HepG2 (cell line): ENCODE results near the gene GARIN5A. TPM values are rescaled to one million over a fixed set of nuclear protein-coding genes. Genes with fewer than 3 reads are reported as not detected.

Experiments used
- ATAC-seq: fragments of 200-7000 bp; cut with Tn5 transposase; 3 replicates; pipeline ENCODE4 v1.9.1; 2020; ENCODE audit warnings: mild to moderate bottlenecking, moderate library complexity
- BruUV-seq: library from RNA; stranded (reverse); fragments of 400-500 nt; replicated peaks from 2 replicates; lab custom pipeline; 2021; lab: Mats Ljungman, UMichigan
- CTCF ChIA-PET: fragments of 300-600 bp; formaldehyde crosslinking; extraction: SDS; loops from one replicate; lab custom pipeline; 2021; ENCODE audit warnings: low total read pairs, inconsistent platforms, low intra/inter-chr PET ratio; lab: Yijun Ruan, JAX
- POLR2A ChIA-PET: fragments of 350-600 bp; sonication (Branson Sonifier 250); formaldehyde crosslinking; loops from one replicate; lab custom pipeline; 2020; ENCODE audit warnings: antibody characterized with exemption, inconsistent platforms; lab: Yijun Ruan, JAX
- DNase-seq: peaks from one replicate; pipeline ENCODE4 v3.0.0-alpha.2; 2015; ENCODE audit warnings: low spot score
- FAIRE-seq: peaks from 3 replicates; lab custom pipeline; 2011; peaks lifted over from hg19 to GRCh38; lab: Jason Lieb, UNC
- H2AFZ ChIP-seq: one replicate; pipeline ENCODE4 v1.6.1; 2011; ENCODE audit warnings: low read length, inconsistent platforms
- H3K27ac ChIP-seq: fragments of 300-600 bp; 3 replicates; pipeline ENCODE4 v1.8.0; 2011; ENCODE audit warnings: mixed run types, mild to moderate bottlenecking, mixed read lengths, low read length, inconsistent platforms; ENCODE audit not compliant: insufficient read depth; ENCODE audit errors: extremely low read length
- H3K27me3 ChIP-seq, 2 experiments: fragments of 200-600 bp in 1 of 2; 2 replicates in 1 of 2; 3 replicates in 1 of 2; pipeline versions ENCODE4 v1.6.0 to v1.8.0; 2011; ENCODE audit warnings: low read length in 2 of 2, mild to moderate bottlenecking in 2 of 2, moderate library complexity in 2 of 2, inconsistent platforms in 1 of 2; ENCODE audit not compliant: insufficient read depth in 2 of 2, control insufficient read depth in 1 of 2
- H3K36me3 ChIP-seq, 2 experiments: fragments of 200-600 bp in 1 of 2; replicated peaks in 1 of 2; 2 replicates in 1 of 2; 3 replicates in 1 of 2; pipeline versions ENCODE4 v1.5.1 to v1.8.0; 2011; ENCODE audit warnings: low read length in 2 of 2, inconsistent platforms in 1 of 2; ENCODE audit not compliant: insufficient read depth in 2 of 2, control insufficient read depth in 1 of 2
- H3K4me1 ChIP-seq: 2 replicates; pipeline ENCODE4 v1.5.1; 2012; ENCODE audit warnings: low read length, inconsistent platforms; ENCODE audit not compliant: insufficient read depth
- H3K4me2 ChIP-seq: 2 replicates; pipeline ENCODE4 v1.6.0; 2011; ENCODE audit warnings: low read depth, low read length, inconsistent platforms
- H3K4me3 ChIP-seq, 3 experiments: fragments of 200-600 bp in 1 of 3; sonication (generic), shearing (Covaris generic) in 1 of 3; replicated peaks in 1 of 3; 2 replicates each; pipeline ENCODE4 v1.5.1; 2011 to 2016; ENCODE audit warnings: low read length in 3 of 3, inconsistent platforms in 2 of 3, low read depth in 2 of 3, mild to moderate bottlenecking in 2 of 3, control low read depth in 1 of 3, mixed read lengths in 1 of 3; ENCODE audit not compliant: insufficient read depth in 1 of 3
- H3K79me2 ChIP-seq: one replicate; pipeline ENCODE4 v1.6.1; 2011; ENCODE audit warnings: low read length, inconsistent platforms; ENCODE audit not compliant: insufficient read depth
- H3K9ac ChIP-seq: 2 replicates; pipeline ENCODE4 v1.6.0; 2011; ENCODE audit warnings: mild to moderate bottlenecking, low read depth, low read length, inconsistent platforms; ENCODE audit not compliant: insufficient read depth
- H3K9me3 ChIP-seq: 2 replicates; pipeline ENCODE4 v1.5.1; 2012; ENCODE audit warnings: mild to moderate bottlenecking, low read length
- H4K20me1 ChIP-seq: 2 replicates; pipeline ENCODE4 v1.6.0; 2011; ENCODE audit warnings: inconsistent platforms, mild to moderate bottlenecking, low read length, moderate library complexity; ENCODE audit not compliant: insufficient read depth
- CENPT ChIP-seq: sonication (generic); formaldehyde crosslinking; IDR thresholded peaks from 2 replicates; pipeline ENCODE4 v1.8.0; 2022; ENCODE audit warnings: low read depth, mild to moderate bottlenecking, moderate library complexity, missing genetic modification reagents
- IRF2 ChIP-seq: IDR thresholded peaks from 2 replicates; pipeline ENCODE4 v1.6.1; 2018; ENCODE audit warnings: missing genetic modification reagents, missing compliant biosample characterization
- MTF2 ChIP-seq: sonication (generic); formaldehyde crosslinking; IDR thresholded peaks from 2 replicates; pipeline ENCODE4 v1.5.0; 2020; ENCODE audit warnings: missing genetic modification reagents, borderline replicate concordance
- NCOR1 ChIP-seq: fragments of 200-600 bp; sonication (generic); IDR thresholded peaks from 2 replicates; pipeline ENCODE4 v1.7.0; 2017; ENCODE audit warnings: antibody characterized with exemption, low read length, borderline replicate concordance
- YEATS4 ChIP-seq: sonication (generic); formaldehyde crosslinking; IDR thresholded peaks from 2 replicates; pipeline ENCODE4 v1.4.0; 2020; ENCODE audit warnings: missing genetic modification reagents, borderline replicate concordance
- ZBTB38 ChIP-seq: sonication (generic); formaldehyde crosslinking; IDR thresholded peaks from 2 replicates; pipeline ENCODE4 v1.5.1; 2020; ENCODE audit warnings: mild to moderate bottlenecking, missing genetic modification reagents
- ZNF891 ChIP-seq: sonication (generic); formaldehyde crosslinking; IDR thresholded peaks from 2 replicates; pipeline ENCODE4 v1.5.0; 2020; ENCODE audit warnings: mild to moderate bottlenecking, missing genetic modification reagents
- WGBS: methylation state at CpG from one replicate; pipeline ENCODE4 v1.1.6; 2017; ENCODE audit warnings: low lambda C conversion rate; 5-methylcytosine and 5-hydroxymethylcytosine counted together
- in situ Hi-C: cut with HindIII; loops from 2 replicates; pipeline ENCODE4 v1.10.0; 2017; ENCODE audit warnings: low pct_unique_long_range_greater_than_20kb; ENCODE audit not compliant: extremely low pct_ligation_motif_present
- intact Hi-C: fragments of 100-400 bp; cut with micrococcal nuclease; formaldehyde crosslinking; loops from one replicate; pipeline ENCODE4 v1.10.0; 2022; ENCODE audit not compliant: unreplicated experiment
- polyA plus RNA-seq, 8 experiments: library from polyadenylated mRNA; depleted of rRNA in 3 of 8; stranded (reverse) in 7 of 8; unstranded in 1 of 8; fragments of >200 nt; fragmentation: Illumina TruSeq in 4 of 8; extraction: Trizol in 4 of 8; gene quantifications; 2 replicates each; pipeline versions ENCODE4 v1.2.1 to v1.2.3, GENCODE V29; 2011 to 2016; ENCODE audit warnings: low read depth in 4 of 8, missing spikeins in 1 of 8, mixed read lengths in 1 of 8; ENCODE audit not compliant: insufficient read depth in 1 of 8
- total RNA-seq, 5 experiments: library from RNA; depleted of rRNA; stranded (reverse); fragments of >200 nt; fragmentation: Illumina TruSeq; extraction: Trizol; gene quantifications; 2 replicates each; pipeline ENCODE4 v1.2.3, GENCODE V29; 2016; ENCODE audit warnings: low read depth in 1 of 5
- TF ChIP-seq, protein P1 (sequence below): conservative IDR thresholded peaks from 2 replicates; pipeline ENCODE4 v1.6.1; 2018; ENCODE audit warnings: missing genetic modification reagents
- TF ChIP-seq, protein P2 (sequence below): sonication (generic); formaldehyde crosslinking; IDR thresholded peaks from 2 replicates; pipeline ENCODE4 v1.4.0; 2020; ENCODE audit warnings: missing genetic modification reagents
- TF ChIP-seq, protein P3 (sequence below): sonication (generic); formaldehyde crosslinking; IDR thresholded peaks from 2 replicates; pipeline ENCODE4 v1.4.0; 2020; ENCODE audit warnings: mild to moderate bottlenecking, missing genetic modification reagents

Gene GARIN5A
- total and polyA plus RNA-seq, 2 of the 13 experiments (the other 11 are each of a cell fraction or from before 2014, with no cell fraction given), result not detected

GRCh38 chr19:50497022-50497405, 20.4 kb upstream of the GARIN5A start:
- intact Hi-C loops (no loop called here), in situ Hi-C loops (no loop called here)
- BruUV-seq, result no TSS peak
- Histone ChIP-seq H3K79me2 (no peaks in the 10 kb centered on the region), H4K20me1 (no peaks in the 10 kb centered on the region), H3K27ac (no peak overlapping the region), H3K4me1 (peaks cover 11% of the 10 kb centered on the region), H3K36me3 (no peaks in the 10 kb centered on the region), H3K4me2 (peak overlapping the region; percentile 58), H3K4me3 (peak overlapping the region in 1 of 3 experiments; percentile 12; a peak in 1 of 6 replicates), H3K9ac (no peak overlapping the region), H3K27me3 (peaks cover 4 to 11% of the 10 kb centered on the region in 2 experiments; a peak in 3 of 5 replicates), H3K9me3 (no peaks in the 10 kb centered on the region), H2AFZ (no peak overlapping the region)
- ChIA-PET POLR2A (no interaction called here), CTCF (no interaction called here)
- DNase-seq (no peak), ATAC-seq (peak; percentile 16; the same call in 1 of the 3 replicates), FAIRE-seq (no peak)
- WGBS, result 10% methylated on average over 8 of the region's 8 CpGs
- TF ChIP-seq YEATS4 (no peak), CENPT (CRISPR knock-in tag) (no peak), ZNF891 (CRISPR knock-in tag) (no peak), ZBTB38 (CRISPR knock-in tag) (no peak), MTF2 (no peak), NCOR1 (no peak), IRF2 (no peak)
- TF ChIP-seq, protein P1, sequence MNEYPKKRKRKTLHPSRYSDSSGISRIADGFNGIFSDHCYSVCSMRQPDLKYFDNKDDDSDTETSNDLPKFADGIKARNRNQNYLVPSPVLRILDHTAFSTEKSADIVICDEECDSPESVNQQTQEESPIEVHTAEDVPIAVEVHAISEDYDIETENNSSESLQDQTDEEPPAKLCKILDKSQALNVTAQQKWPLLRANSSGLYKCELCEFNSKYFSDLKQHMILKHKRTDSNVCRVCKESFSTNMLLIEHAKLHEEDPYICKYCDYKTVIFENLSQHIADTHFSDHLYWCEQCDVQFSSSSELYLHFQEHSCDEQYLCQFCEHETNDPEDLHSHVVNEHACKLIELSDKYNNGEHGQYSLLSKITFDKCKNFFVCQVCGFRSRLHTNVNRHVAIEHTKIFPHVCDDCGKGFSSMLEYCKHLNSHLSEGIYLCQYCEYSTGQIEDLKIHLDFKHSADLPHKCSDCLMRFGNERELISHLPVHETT (CRISPR knock-in tag), result no peak
- TF ChIP-seq, protein P2, sequence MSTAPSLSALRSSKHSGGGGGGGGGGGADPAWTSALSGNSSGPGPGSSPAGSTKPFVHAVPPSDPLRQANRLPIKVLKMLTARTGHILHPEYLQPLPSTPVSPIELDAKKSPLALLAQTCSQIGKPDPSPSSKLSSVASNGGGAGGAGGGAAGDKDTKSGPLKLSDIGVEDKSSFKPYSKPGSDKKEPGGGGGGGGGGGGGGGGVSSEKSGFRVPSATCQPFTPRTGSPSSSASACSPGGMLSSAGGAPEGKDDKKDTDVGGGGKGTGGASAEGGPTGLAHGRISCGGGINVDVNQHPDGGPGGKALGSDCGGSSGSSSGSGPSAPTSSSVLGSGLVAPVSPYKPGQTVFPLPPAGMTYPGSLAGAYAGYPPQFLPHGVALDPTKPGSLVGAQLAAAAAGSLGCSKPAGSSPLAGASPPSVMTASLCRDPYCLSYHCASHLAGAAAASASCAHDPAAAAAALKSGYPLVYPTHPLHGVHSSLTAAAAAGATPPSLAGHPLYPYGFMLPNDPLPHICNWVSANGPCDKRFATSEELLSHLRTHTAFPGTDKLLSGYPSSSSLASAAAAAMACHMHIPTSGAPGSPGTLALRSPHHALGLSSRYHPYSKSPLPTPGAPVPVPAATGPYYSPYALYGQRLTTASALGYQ (CRISPR knock-in tag), result no peak
- TF ChIP-seq, protein P3, sequence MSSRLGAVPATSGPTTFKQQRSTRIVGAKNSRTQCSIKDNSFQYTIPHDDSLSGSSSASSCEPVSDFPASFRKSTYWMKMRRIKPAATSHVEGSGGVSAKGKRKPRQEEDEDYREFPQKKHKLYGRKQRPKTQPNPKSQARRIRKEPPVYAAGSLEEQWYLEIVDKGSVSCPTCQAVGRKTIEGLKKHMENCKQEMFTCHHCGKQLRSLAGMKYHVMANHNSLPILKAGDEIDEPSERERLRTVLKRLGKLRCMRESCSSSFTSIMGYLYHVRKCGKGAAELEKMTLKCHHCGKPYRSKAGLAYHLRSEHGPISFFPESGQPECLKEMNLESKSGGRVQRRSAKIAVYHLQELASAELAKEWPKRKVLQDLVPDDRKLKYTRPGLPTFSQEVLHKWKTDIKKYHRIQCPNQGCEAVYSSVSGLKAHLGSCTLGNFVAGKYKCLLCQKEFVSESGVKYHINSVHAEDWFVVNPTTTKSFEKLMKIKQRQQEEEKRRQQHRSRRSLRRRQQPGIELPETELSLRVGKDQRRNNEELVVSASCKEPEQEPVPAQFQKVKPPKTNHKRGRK (CRISPR knock-in tag), result no peak
